NCI-H345 treated with DMSO at 0.1 percent for 48 hours (cell line): ENCODE results near the gene ZNF48.
A peak's percentile ranks its signal among the peaks of the same experiment; 100 is the strongest.

Source experiments
- DNase-seq: peaks from one replicate; lab custom pipeline; 2025; ENCODE audit not compliant: unreplicated experiment; lab: John Stamatoyannopoulos, UW

ZNF48 gene

GRCh38 chr16:30401768-30402425 is 6.7 kb downstream of the ZNF48 start:
- DNase-seq = no peak

DNA sequence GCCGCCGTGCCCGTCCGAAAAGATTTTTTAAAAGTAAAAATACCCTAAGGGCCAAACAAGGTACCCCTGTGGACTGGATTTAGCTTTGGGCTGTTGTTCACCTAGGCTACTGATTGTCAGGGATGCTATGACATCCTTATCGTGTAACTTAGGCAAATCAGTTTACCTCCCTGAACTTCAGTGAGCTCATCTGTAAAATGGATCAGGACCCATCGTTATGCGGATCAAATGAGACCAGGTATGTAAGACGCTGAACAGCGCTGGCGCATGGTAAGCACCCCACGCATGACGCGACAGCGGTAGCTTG is 11.5 kb downstream of the ZNF48 start:
- no peak for DNase-seq

DNA sequence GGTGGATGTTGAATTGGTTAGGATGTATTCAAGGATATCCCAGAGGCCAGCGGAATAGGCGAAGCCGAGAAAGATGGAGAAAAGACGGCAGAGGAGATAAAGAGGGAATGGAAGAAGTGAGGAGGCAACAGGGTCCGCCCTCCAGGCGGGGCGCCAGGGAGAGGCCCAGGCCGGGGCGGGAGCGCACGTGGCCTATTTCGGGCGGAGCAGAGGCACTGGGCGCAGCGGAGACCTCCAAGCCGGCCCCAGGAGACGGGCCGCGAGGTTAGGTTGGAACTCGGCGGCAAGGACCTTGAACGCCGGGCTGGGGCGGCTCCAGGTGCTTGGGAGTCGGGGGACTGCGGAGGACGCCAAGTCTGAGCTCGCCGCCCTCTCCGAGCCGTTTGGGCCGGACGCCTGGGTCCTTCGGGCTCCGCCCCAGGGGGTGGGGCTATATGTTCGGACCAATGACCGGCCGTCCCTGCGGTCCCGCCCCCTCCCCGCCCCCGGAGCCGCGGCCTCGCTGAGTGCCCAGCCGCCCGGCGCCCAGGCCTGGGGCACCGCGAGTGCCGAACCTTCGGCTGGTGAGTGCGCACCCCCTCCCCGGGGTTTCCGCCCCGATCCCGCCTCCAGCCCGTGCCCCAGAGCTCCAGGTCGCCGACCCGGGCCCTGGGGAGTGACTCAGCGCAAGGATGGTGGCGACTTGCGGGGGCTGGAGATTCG is 12.0 kb downstream of the ZNF48 start, which contains the start of gene ZNF771:
Gene ZNF771, plus strand, starts transcription at position 505 of the 702 bp plus-strand sequence. CDS start 448 bp downstream, outside the sequence.
- DNase-seq = peak; percentile 96

GRCh38 chr16:30407804-30408534 is 12.7 kb downstream of the ZNF48 start:
- DNase-seq = no peak

DNA sequence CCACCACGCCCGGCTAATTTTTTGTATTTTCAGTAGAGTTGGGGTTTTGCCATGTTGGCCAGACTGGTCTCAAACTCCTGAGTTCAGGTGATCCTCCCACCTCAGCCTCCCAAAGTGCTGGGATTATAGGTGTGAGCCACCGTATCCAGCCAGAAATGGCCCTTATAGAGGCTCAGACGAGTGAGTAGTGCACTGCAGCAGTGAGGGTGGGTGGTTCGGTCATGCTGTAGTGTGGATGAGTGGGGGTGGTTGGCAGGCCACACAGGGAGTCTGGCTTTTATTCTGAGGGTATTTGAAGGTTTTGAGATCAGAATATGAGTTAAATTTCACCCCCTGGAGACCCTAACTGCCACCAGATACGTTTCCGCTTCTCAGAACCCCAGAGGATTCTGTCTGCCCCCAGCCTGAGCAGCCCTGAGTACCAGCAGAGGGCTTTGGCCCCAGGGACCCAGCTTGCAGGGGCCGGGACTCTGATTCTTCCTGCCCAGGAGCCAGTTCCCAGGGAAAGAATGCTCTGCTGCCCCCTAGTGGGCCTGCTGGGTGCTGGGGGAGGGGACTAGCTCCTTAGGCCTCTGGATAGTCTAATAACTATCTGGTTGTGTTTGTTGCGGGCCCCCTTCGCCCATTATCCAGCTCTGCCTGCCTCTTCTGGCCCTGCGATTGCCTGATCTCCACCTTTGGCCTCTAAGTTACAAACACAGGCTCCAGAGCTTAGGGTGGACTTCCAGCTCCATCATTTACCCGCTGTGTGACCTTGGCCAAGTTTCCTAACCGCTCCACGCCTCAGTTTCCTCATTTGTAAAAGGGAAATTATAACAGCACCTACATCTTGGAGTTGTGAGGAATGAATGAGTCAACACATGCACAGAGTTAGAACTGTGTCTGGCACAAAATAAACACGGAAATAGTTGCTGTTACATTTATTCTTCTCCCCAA is 14.2 kb downstream of the ZNF48 start:
- DNase-seq = peak; percentile 90

DNA sequence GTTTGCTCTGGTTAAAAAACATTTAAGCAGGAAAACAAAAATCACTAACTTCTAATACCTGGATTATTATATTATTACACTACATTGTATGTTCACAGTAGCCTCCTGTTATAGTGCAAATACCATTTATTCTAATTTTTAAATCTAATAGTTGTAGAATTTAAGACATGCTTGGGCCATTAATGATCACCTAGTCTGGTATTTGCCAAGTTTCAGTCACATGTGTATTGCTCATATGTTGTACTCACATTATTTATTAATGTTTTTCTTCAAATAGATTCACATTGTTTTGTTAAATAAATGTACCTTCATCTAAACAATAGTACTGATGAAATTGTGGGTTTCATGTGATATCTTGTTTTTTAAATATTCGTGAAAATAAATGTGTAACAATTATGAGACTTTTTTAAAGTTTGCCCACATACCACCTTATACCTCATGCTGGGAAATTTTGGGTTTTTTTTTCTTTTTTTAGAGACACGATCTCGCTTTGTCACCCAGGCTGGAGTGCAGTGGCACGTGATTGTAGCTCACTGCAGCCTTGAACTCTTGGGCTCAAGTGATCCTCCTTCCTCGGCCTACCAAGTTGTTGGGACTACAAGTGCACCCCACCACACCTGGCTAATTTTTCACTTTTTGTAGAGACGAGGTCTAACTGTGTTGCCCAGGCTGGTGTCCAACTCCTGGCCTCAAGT is 18.0 kb downstream of the ZNF48 start:
- no peak for DNase-seq

DNA sequence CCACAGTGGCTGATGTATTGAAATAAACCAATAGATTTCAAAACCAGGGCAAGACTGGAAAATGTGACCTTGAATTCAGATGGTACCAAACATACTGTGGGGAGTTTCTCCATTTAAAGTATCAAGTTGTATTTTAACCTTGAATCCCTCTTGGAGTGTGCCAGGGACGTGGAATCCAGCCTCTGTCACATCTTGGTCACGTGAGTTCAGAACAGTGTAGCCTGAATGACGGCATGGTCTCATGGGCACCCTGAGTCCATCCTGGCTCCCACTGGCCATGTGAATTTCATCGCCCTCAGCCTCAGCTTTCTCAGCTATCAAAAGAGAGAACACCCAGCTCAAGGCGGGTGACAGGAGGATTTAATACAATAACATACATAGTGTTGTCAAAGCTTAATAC is 18.9 kb downstream of the ZNF48 start:
- no peak for DNase-seq

DNA sequence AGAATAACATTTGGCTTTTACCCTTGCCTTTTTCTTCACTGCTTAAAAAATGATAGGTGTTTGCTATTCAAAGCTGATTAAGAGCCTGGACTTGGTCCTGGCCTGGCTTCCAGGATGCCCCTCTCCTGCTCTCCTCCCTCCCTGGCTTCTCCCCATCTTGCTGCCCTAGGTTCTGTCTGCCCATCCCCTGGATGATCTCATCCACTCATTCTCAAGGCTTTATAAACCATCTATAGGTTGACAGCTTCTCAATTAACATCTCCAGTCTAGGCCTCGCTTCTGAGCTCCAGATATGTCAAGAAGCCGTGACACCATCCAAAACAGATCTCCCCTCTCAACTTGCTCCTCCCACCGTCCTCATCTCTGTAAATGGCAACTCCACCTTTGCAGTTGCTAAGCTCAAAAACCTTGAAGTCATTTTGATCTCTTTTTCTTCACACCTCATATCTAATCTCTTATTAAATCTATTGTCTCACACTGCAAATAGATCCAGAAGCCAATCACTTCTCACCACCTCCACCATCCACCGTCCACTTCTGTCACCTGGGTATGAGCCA is 20.9 kb downstream of the ZNF48 start:
- DNase-seq = no peak

DNA sequence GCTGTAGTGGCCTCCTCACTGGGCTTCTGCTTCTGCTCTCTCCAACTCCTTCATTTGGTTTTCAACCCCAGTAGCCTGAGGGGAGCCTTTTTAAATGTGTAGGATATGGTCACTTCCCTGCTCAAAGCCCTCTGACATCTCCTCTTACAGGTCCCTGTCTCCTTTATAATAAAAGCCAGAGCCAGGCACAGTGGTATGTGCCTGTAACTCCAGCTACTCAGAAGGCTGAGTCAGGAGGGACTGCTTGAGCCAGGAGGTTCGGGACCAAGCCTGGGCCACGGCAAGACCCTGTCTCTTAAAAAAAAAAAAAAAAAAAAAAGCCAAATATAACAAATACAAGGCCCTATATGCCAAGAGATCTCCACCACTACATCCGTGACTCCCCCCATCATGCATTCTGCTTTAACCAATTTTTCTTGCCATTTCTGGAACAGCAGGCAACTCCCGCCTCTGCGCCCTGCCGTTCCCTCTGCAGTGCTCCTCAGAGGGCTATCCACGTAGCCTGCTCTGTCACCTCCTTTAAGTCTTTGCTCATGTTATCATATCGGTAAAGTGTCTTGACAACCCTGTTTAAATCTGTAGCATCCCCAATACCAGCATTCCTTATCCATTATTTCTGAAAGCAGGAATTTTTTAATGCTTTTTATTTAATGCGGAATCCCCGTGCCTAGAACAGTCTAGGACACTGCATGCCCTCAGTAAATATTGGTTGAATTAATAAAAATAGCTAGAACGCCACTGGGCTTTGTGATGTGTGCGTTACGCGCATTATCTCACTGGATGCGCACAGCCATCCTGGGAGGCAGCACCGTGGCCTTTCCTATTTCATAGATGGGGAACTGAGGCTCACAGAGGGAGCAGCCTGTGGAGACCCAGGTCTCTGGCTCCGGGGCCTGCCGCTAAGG is 21.7 kb downstream of the ZNF48 start:
- no peak for DNase-seq

DNA sequence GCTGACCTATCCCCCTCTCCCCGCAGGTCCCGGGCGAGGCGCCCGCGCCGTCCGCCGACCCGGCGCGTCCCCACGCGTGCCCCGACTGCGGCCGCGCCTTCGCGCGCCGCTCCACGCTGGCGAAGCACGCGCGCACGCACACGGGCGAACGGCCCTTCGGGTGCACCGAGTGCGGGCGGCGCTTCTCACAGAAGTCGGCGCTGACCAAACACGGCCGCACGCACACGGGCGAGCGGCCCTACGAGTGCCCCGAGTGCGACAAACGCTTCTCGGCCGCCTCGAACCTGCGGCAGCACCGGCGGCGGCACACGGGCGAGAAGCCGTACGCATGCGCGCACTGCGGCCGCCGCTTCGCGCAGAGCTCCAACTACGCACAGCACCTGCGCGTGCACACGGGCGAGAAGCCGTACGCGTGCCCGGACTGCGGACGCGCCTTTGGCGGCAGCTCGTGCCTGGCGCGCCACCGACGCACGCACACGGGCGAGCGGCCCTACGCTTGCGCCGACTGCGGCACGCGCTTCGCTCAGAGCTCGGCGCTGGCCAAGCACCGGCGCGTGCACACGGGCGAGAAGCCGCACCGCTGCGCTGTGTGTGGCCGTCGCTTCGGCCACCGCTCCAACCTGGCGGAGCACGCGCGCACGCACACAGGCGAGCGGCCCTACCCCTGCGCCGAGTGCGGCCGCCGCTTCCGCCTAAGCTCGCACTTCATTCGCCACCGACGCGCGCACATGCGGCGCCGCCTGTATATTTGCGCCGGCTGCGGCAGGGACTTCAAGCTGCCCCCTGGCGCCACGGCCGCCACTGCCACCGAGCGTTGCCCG is 22.5 kb downstream of the ZNF48 start:
- DNase-seq = peak; percentile 93

GRCh38 chr16:30418350-30419181 is 23.3 kb downstream of the ZNF48 start:
- no peak for DNase-seq

DNA sequence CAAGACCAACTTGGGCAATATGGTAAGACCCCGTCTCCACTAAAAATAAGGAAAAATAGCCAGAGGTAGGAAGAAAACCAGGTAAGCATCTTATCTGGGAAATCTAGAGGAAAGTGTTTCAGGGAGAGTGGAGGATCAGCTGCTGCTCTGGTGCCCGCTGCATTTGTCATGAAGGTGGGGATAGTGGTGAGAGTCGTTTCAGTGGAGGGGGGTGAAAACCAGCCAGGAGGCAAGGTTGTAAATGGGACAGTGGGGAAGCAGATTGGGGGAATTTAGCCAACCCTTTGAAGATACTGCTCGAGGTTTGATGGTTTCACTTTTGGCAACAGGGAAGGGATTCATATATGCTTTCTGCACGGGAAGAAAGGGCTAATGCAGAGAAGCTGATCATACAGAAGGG is 25.8 kb downstream of the ZNF48 start:
- DNase-seq = no peak

- DNase-seq = no peak
Observed at GRCh38 chr16:30428055-30428454, 32.8 kb downstream of the ZNF48 start.

GRCh38 chr16:30429418-30429677 is 34.1 kb downstream of the ZNF48 start:
- DNase-seq = no peak

DNA sequence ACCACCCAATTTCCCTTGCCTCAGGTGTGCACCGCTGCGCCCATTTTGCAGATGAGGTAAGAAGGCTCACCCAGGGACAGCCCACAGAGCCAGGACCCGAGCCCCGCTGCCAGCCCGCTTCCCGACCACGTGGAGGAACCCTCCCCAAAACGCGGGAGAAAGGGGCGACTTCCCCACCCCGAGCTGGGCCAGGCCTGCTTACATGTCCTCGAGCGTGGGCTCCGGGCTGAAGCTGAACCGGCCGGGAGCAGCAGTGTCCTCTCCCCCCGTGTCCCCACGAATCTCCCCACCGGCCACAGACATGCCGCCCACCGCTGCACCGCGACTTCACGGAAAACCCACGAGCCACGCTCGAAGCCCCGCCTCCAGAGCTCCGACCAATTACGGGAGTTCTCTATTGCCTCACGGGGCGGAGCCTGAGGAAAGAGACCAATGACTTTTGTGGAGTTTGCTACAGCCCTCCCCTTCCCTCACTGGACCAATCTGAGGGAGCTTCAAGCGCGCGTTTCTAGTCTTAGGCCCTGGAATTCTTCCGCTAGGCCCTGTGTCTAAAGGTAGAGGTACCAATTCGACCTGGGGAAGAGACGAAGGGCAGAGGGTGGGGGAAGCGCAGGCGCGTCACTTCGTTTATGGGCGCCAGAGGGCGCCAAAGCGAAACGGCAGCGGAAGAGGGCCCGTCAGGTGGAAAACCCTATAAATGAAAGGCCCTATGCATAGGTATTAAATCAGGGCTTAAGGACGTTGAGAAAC is 34.6 kb downstream of the ZNF48 start, which contains the start of gene DCTPP1:
Gene DCTPP1, minus strand, starts transcription at position 353 of the 750 bp plus-strand sequence. Its CDS starts 50 bp downstream, at position 303.
- peak; percentile 100 for DNase-seq

- no peak for DNase-seq
Observed at GRCh38 chr16:30430428-30430970, 35.3 kb downstream of the ZNF48 start.

DNA sequence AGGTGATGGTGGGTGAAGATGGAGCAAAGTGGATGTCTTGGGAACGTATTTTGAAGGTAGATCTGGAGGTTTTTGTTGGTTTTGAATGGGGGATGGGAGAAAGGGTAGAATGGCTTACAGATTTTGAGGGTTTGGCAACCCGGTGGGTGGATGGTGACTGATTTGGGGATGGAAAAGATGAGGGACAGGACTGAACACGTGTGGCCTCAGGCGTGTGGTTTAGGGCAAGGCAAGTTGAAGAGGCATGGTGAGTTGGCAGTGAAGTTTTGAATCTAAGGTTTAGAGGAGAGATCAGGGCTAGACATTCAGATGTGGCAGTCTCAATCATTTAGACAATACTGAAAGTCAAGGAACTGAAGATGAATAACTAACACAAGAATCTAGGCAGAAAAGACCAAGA is 39.6 kb downstream of the ZNF48 start:
- DNase-seq = no peak
